Fibroblast of lung (primary cell): Measurements from ENCODE around the gene SYCP1.

Experiments used
- EZH2 ChIP-seq: IDR thresholded peaks from 2 replicates; pipeline ENCODE4 v1.5.1; 2012; ENCODE audit warnings: low read length, control low read depth, mild to moderate bottlenecking; ENCODE audit errors: missing control alignments
- TF ChIP-seq, protein P1 (sequence below), 2 donors: IDR thresholded peaks in 1 of 2; conservative IDR thresholded peaks in 1 of 2; 1 replicate in 1 of 2; 2 replicates in 1 of 2; pipeline ENCODE4 v1.5.1; 2011 to 2012; ENCODE audit warnings: low read length in 2 of 2, control low read depth in 1 of 2, inconsistent platforms in 1 of 2, low read depth in 1 of 2, mild to moderate bottlenecking in 1 of 2

DNA sequence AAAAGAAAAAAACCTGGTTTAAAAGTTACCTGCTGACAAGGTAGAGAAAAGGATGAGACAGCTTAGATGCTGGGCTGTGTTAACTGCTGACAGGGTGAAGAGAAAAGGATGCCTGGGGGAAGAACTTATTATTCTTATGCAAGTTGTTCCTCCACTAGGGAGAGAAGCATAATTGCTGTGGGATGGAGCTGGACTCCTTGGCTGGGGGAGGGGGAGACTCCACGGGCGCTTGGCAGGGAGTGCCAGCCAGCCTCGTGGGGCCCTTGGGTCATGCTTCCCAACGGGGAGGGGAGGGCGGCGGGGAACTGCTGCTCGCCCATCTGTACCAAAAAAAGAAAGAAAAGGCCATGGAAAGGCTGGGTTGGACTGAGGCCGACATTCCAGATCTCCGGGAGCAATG, 47.2 kb downstream of the SYCP1 start:
- TF ChIP-seq, protein P1, sequence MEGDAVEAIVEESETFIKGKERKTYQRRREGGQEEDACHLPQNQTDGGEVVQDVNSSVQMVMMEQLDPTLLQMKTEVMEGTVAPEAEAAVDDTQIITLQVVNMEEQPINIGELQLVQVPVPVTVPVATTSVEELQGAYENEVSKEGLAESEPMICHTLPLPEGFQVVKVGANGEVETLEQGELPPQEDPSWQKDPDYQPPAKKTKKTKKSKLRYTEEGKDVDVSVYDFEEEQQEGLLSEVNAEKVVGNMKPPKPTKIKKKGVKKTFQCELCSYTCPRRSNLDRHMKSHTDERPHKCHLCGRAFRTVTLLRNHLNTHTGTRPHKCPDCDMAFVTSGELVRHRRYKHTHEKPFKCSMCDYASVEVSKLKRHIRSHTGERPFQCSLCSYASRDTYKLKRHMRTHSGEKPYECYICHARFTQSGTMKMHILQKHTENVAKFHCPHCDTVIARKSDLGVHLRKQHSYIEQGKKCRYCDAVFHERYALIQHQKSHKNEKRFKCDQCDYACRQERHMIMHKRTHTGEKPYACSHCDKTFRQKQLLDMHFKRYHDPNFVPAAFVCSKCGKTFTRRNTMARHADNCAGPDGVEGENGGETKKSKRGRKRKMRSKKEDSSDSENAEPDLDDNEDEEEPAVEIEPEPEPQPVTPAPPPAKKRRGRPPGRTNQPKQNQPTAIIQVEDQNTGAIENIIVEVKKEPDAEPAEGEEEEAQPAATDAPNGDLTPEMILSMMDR (conservative IDR thresholded peaks at IDR 0.05 in 1 of 2, IDR thresholded peaks at IDR 0.05 in 1 of 2; ENCODE audit: low read depth in 1 of 2, low read length in 2 of 2), result no peak
- no peak for TF ChIP-seq EZH2
